T-cell (primary cell): Measurements from ENCODE around the gene GABRG3. TPM values are rescaled to one million over a fixed set of nuclear protein-coding genes. Genes with fewer than 3 reads are reported as not detected.
"Not testable (repeated sequence)": the region's sequence is repeated elsewhere in the genome, so short reads cannot be mapped to it uniquely, and the experiment has no call there.

ENCODE experiments used
- ATAC-seq, 4 experiments: fragments of 200-7000 bp in 3 of 4; fragments of 150-1000 bp in 1 of 4; cut with Tn5 transposase; replicated peaks in 1 of 4; 1 replicate in 3 of 4; 2 replicates in 1 of 4; pipeline ENCODE4 v1.10.0; 2021; ENCODE audit warnings: moderate library complexity in 3 of 4, mild to moderate bottlenecking in 2 of 4, moderate number of reproducible peaks in 1 of 4
- CTCF ChIA-PET, 2 donors: fragments of 300-600 bp; sonication (Branson Sonifier 250); formaldehyde crosslinking; loops; one replicate each; lab custom pipeline; 2022; ENCODE audit warnings: antibody characterized with exemption in 2 of 2; lab: Charles Lee
- POLR2A ChIA-PET, 2 donors: fragments of 300-600 bp; sonication (Branson Sonifier 250); formaldehyde crosslinking; loops; one replicate each; lab custom pipeline; 2022; ENCODE audit warnings: antibody characterized with exemption in 2 of 2; lab: Charles Lee
- DNase-seq, 35 experiments: peaks; one replicate each; pipeline versions ENCODE4 v3.0.0 to v3.0.0-alpha.2; 2013 to 2023
- H3K27ac ChIP-seq: one replicate; pipeline ENCODE4 v1.5.1; 2013; ENCODE audit warnings: low read length
- H3K27me3 ChIP-seq, 2 experiments: replicated peaks in 1 of 2; 1 replicate in 1 of 2; 2 replicates in 1 of 2; pipeline versions ENCODE4 v1.6.1 to v1.7.0; 2013; ENCODE audit warnings: low read length in 1 of 2, mixed read lengths in 1 of 2; ENCODE audit not compliant: control insufficient read depth in 2 of 2, insufficient read depth in 2 of 2; ENCODE audit errors: extremely low read depth in 1 of 2
- H3K36me3 ChIP-seq, 2 donors: 1 replicate in 1 of 2; 2 replicates in 1 of 2; pipeline versions ENCODE4 v1.6.1 to v1.7.0; 2013; ENCODE audit warnings: low read length in 1 of 2; ENCODE audit not compliant: control insufficient read depth in 2 of 2, insufficient read depth in 1 of 2; ENCODE audit errors: extremely low read depth in 1 of 2
- H3K4me1 ChIP-seq, 2 experiments: 1 replicate in 1 of 2; 2 replicates in 1 of 2; pipeline versions ENCODE4 v1.6.1 to v1.7.0; 2013; ENCODE audit warnings: low read length in 2 of 2, mixed read lengths in 1 of 2; ENCODE audit not compliant: insufficient read depth in 2 of 2, control insufficient read depth in 1 of 2; ENCODE audit errors: extremely low read depth in 1 of 2
- H3K4me3 ChIP-seq, 2 donors: 1 replicate in 1 of 2; 2 replicates in 1 of 2; pipeline versions ENCODE4 v1.5.1 to v1.7.0; 2013; ENCODE audit warnings: mild to moderate bottlenecking in 2 of 2, low read length in 1 of 2, moderate library complexity in 1 of 2; ENCODE audit not compliant: control insufficient read depth in 1 of 2; ENCODE audit errors: extremely low read depth in 1 of 2
- H3K9me3 ChIP-seq: 2 replicates; pipeline ENCODE4 v1.7.0; 2013
- H3K27ac Mint-ChIP-seq, 2 donors: one replicate each; pipeline ENCODE4 v1.8.0; 2020 to 2021; ENCODE audit warnings: mild to moderate bottlenecking in 2 of 2, mixed read lengths in 2 of 2
- H3K27me3 Mint-ChIP-seq, 2 donors: one replicate each; pipeline ENCODE4 v1.8.0; 2021 to 2022; ENCODE audit warnings: mixed read lengths in 2 of 2
- H3K36me3 Mint-ChIP-seq: one replicate; pipeline ENCODE4 v1.8.0; 2021; ENCODE audit warnings: mixed read lengths
- H3K4me1 Mint-ChIP-seq, 3 donors: one replicate each; pipeline ENCODE4 v1.8.0; 2020 to 2022; ENCODE audit warnings: mixed read lengths in 3 of 3, mild to moderate bottlenecking in 1 of 3
- H3K4me3 Mint-ChIP-seq, 3 donors: one replicate each; pipeline ENCODE4 v1.8.0; 2020 to 2022; ENCODE audit warnings: mild to moderate bottlenecking in 3 of 3, mixed read lengths in 3 of 3, moderate library complexity in 3 of 3
- H3K9me3 Mint-ChIP-seq, 3 donors: one replicate each; pipeline ENCODE4 v1.8.0; 2020 to 2022; ENCODE audit warnings: mixed read lengths in 3 of 3
- WGBS: methylation state at CpG from one replicate; pipeline ENCODE4 v1.1.5; 2013; ENCODE audit warnings: missing lambda C conversion rate; ENCODE audit not compliant: insufficient coverage; 5-methylcytosine and 5-hydroxymethylcytosine counted together
- total RNA-seq, 35 experiments: library from RNA in 6 of 35; stranded (reverse) in 6 of 35; fragments of 120-200 nt in 1 of 35; gene quantifications; one replicate each; pipeline versions ENCODE4 v1.2.1 to v1.2.4 and lab custom pipeline; 2013 to 2026

GABRG3 gene
- total RNA-seq, 5 donors from 2014 or later (not counting 1 experiment from before 2014, with no cell fraction given): not detected

DNA sequence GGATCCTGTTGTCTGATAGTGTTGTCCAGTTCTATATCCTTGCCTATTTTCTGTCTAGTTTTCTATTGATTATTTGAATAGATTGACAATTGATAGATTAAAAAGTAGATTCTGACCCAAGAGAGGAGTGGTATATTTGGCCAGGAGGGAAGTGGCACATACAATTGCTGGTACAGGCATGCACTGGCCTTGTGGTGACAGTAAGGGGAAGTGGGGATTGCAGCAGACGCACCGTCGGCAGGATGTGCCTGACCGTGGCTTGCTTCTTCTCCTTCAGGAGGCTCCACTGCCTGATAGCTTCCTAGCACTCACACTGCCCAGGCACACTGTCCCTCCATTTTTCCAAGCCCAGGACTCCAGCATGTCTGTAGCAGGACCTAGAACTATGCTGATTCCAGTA is 10.5 kb downstream of the GABRG3 start:
- CTCF ChIA-PET: no interaction called here
- Mint-ChIP-seq H3K4me1 (no peaks in the 10 kb centered on the region), H3K27ac (no peak overlapping the region)

DNA sequence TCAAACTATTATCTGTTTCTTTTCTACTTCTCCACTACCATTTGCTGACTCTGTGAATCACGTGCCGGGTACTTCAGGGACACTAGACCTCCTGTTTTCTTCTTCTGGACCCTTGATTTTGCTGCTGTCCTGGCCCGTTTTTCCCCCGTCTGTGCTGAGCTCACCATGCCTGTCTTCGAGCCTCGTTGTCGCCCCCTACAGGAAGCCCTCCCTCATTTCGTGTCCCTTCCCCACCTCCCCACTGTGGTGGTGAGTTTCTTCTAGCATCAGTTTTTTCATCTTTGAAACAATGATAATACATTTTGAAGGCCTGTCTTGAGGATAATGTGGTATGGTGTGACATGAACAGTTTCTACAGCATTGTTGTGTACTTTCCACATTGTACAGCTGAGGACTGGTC is 12.8 kb downstream of the GABRG3 start:
- H3K4me3 ChIP-seq: no peak overlapping the region
- H3K36me3 Mint-ChIP-seq: no peaks in the 10 kb centered on the region
- H3K9me3 ChIP-seq: no peaks in the 10 kb centered on the region
- ChIA-PET CTCF (no interaction called here), POLR2A (no interaction called here)
- no peak overlapping the region for H3K4me3 Mint-ChIP-seq
- WGBS: 95% methylated on average over 4 of the region's 8 CpGs
- H3K27ac Mint-ChIP-seq: no peak overlapping the region
- peaks cover 0 to 8% (median 3%) of the 10 kb centered on the region in 3 donors for H3K9me3 Mint-ChIP-seq
- no peak overlapping the region for H3K27ac ChIP-seq
- H3K27me3 ChIP-seq: no peaks in the 10 kb centered on the region
- DNase-seq (no peak), ATAC-seq (no peak)
- H3K4me1 Mint-ChIP-seq: no peaks in the 10 kb centered on the region
- H3K36me3 ChIP-seq: no peaks in the 10 kb centered on the region
- no peaks in the 10 kb centered on the region for H3K4me1 ChIP-seq
- peaks cover 0 to 2% of the 10 kb centered on the region in 2 donors for H3K27me3 Mint-ChIP-seq

More for the DNA sequence above, 10.5 kb downstream of the GABRG3 start:
- H3K27me3 Mint-ChIP-seq: peaks cover 0 to 2% of the 10 kb centered on the region in 2 donors
- Histone ChIP-seq H3K4me1 (no peaks in the 10 kb centered on the region), H3K27ac (no peak overlapping the region), H3K27me3 (no peaks in the 10 kb centered on the region), H3K9me3 (no peaks in the 10 kb centered on the region), H3K4me3 (no peak overlapping the region), H3K36me3 (no peaks in the 10 kb centered on the region)
- DNase-seq (no peak), ATAC-seq (no peak)
- H3K36me3 Mint-ChIP-seq: no peaks in the 10 kb centered on the region
- POLR2A ChIA-PET: no interaction called here
- H3K4me3 Mint-ChIP-seq: no peak overlapping the region
- WGBS: 3% methylated on average over 4 of the region's 4 CpGs
- peaks cover 0 to 3% (median 0%) of the 10 kb centered on the region in 3 donors for H3K9me3 Mint-ChIP-seq

DNA sequence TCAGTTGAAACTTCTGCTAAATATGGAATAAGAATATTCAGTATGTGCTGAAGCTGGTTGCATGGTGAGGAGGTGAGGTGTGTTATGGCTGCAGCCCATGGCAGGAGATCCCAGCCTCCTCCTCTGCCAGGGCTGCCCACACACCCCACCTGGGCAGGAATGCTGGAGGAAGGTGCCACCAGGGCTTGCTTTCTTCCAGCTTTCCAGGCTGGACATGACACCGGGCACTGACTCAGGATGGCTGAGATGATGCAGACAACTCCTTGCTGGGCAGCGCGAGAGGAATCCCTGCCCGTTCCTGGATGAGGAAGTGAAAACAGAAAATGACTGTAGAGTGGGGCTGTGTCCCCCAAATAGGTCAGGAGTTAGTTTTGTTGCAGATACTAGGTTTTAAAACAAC is 14.1 kb downstream of the GABRG3 start:
- Histone ChIP-seq H3K27me3 (no peaks in the 10 kb centered on the region), H3K36me3 (no peaks in the 10 kb centered on the region), H3K27ac (no peak overlapping the region), H3K9me3 (no peaks in the 10 kb centered on the region), H3K4me3 (no peak overlapping the region), H3K4me1 (no peaks in the 10 kb centered on the region)
- H3K27ac Mint-ChIP-seq: no peak overlapping the region
- ChIA-PET CTCF (no interaction called here), POLR2A (no interaction called here)
- peaks cover 3 to 8% (median 3%) of the 10 kb centered on the region in 3 donors for H3K9me3 Mint-ChIP-seq
- H3K4me3 Mint-ChIP-seq: no peak overlapping the region
- peaks cover 0 to 2% of the 10 kb centered on the region in 2 donors for H3K27me3 Mint-ChIP-seq
- no peak for DNase-seq
- WGBS: 100% methylated on average over 1 of the region's 4 CpGs
- no peaks in the 10 kb centered on the region for H3K36me3 Mint-ChIP-seq
- no peak for ATAC-seq
- no peaks in the 10 kb centered on the region for H3K4me1 Mint-ChIP-seq

DNA sequence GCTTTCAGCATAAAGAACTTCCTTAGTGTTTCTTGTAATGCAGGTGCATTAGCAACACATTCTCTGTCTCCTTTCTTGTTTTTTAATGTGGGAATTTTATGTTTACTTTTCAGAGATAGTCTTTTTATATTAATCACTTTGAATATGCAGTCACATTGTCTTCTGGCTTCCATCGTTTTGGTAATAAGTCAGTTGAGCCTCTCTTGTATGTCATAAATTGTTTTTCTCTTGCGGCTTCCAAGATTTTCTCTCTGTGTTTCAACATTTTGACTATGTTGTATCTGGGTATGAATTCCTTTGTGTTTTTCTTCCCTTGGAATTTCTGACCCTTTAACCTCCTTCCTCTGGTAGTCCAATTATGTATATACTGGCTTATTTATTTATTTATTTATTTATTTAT is 25.3 kb downstream of the GABRG3 start:
- Mint-ChIP-seq H3K27ac (no peak overlapping the region), H3K36me3 (no peaks in the 10 kb centered on the region), H3K4me1 (no peaks in the 10 kb centered on the region), H3K27me3 (no peaks in the 10 kb centered on the region), H3K9me3 (peaks cover 10 to 34% (median 25%) of the 10 kb centered on the region in 3 donors), H3K4me3 (no peak overlapping the region)
- Histone ChIP-seq H3K27me3 (no peaks in the 10 kb centered on the region), H3K9me3 (no peaks in the 10 kb centered on the region), H3K4me1 (no peaks in the 10 kb centered on the region), H3K27ac (no peak overlapping the region), H3K4me3 (no peak overlapping the region), H3K36me3 (no peaks in the 10 kb centered on the region)
- ChIA-PET CTCF (no interaction called here), POLR2A (no interaction called here)
- WGBS: no CpG with 5 or more reads among the region's 2 CpGs
- no peak for ATAC-seq
- no peak for DNase-seq

DNA sequence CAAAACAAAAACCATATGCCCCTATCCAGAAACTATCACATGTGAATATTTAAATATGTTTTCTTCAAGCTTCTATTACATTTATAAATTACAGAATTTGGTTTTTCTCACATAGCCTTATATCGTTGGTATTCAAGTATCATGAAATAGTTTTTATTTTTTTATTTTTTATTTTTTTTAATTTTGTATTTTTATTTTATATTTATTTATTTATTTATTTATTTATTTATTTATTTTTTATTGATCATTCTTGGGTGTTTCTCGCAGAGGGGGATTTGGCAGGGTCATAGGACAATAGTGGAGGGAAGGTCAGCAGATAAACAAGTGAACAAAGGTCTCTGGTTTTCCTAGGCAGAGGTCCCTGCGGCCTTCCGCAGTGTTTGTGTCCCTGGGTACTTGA is 32.0 kb downstream of the GABRG3 start:
- POLR2A ChIA-PET, H3K36me3 ChIP-seq, DNase-seq, H3K4me1 ChIP-seq, H3K27ac ChIP-seq, H3K4me3 ChIP-seq, H3K9me3 ChIP-seq, H3K27me3 ChIP-seq, H3K27ac Mint-ChIP-seq, ATAC-seq, H3K27me3 Mint-ChIP-seq, H3K36me3 Mint-ChIP-seq, H3K4me3 Mint-ChIP-seq, CTCF ChIA-PET, H3K4me1 Mint-ChIP-seq: not testable (repeated sequence)
- peaks cover 3 to 21% (median 11%) of the 10 kb centered on the region in 3 donors for H3K9me3 Mint-ChIP-seq
- WGBS: no CpG with 5 or more reads among the region's 4 CpGs

DNA sequence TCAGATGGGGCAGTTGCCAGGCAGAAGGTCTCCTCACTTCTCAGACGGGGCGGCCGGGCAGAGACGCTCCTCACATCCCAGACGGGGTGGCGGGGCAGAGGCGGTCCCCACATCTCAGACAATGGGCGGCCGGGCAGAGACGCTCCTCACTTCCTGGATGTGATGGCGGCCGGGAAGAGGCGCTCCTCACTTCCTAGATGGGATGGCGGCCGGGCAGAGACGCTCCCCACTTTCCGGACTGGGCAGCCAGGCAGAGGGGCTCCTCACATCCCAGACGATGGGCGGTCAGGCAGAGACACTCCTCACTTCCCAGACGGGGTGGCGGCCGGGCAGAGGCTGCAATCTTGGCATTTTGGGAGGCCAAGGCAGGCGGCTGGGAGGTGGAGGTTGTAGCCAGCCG is 33.2 kb downstream of the GABRG3 start:
- H3K4me1 Mint-ChIP-seq, H3K27me3 Mint-ChIP-seq, H3K36me3 Mint-ChIP-seq, H3K27me3 ChIP-seq, CTCF ChIA-PET, H3K27ac ChIP-seq, H3K9me3 ChIP-seq, H3K36me3 ChIP-seq, H3K4me3 ChIP-seq, DNase-seq, H3K27ac Mint-ChIP-seq, H3K4me1 ChIP-seq, POLR2A ChIA-PET, ATAC-seq, H3K4me3 Mint-ChIP-seq: not testable (repeated sequence)
- WGBS: no CpG with 5 or more reads among the region's 24 CpGs
- peaks cover 3 to 21% (median 11%) of the 10 kb centered on the region in 3 donors for H3K9me3 Mint-ChIP-seq
